COLO668 (cell line): ENCODE measurements around the gene DUSP11.
"Not testable (repeated sequence)": the region's sequence is repeated elsewhere in the genome, so short reads cannot be mapped to it uniquely, and the experiment has no call there.

Source experiments
- DNase-seq: peaks from one replicate; lab custom pipeline; 2025; ENCODE audit not compliant: unreplicated experiment; lab: John Stamatoyannopoulos, UW

The DUSP11 gene

GRCh38 chr2:73718851-73719621 lies 60.9 kb downstream of the DUSP11 start:
- no peak for DNase-seq

GRCh38 chr2:73718421-73718820 lies 61.5 kb downstream of the DUSP11 start:
- DNase-seq, result no peak

- not testable (repeated sequence) for DNase-seq
Observed at GRCh38 chr2:73717695-73718094, 62.2 kb downstream of the DUSP11 start.

- no peak for DNase-seq
Observed at GRCh38 chr2:73717251-73717606, 62.7 kb downstream of the DUSP11 start.

GRCh38 chr2:73716543-73717250 lies 63.2 kb downstream of the DUSP11 start:
- DNase-seq, result no peak

GRCh38 chr2:73714091-73714490 lies 65.8 kb downstream of the DUSP11 start:
- no peak for DNase-seq
